DMS153 treated with DMSO at 0.1 percent for 48 hours (cell line): ENCODE measurements around the gene LRP8.

Experiments
- DNase-seq: peaks from one replicate; lab custom pipeline; 2025; ENCODE audit not compliant: unreplicated experiment; lab: John Stamatoyannopoulos, UW

Gene LRP8

DNA sequence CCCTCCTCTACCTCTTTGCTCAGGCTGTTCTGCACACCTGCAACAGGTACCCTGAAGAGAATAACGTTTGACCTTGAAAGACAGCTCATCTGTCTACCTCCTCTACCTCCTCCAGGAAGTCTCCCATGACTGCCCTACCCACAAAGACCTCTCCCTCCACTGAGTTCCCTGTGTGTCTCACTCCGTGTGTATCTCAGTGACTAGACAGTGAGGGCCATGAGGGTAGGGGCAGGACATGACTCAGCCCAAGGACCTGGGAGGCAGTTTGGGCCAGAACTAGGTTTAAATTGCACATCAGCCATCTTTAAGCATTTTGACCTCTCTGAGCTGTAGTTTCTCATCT is 32.0 kb upstream of the LRP8 start:
- DNase-seq, result no peak

DNA sequence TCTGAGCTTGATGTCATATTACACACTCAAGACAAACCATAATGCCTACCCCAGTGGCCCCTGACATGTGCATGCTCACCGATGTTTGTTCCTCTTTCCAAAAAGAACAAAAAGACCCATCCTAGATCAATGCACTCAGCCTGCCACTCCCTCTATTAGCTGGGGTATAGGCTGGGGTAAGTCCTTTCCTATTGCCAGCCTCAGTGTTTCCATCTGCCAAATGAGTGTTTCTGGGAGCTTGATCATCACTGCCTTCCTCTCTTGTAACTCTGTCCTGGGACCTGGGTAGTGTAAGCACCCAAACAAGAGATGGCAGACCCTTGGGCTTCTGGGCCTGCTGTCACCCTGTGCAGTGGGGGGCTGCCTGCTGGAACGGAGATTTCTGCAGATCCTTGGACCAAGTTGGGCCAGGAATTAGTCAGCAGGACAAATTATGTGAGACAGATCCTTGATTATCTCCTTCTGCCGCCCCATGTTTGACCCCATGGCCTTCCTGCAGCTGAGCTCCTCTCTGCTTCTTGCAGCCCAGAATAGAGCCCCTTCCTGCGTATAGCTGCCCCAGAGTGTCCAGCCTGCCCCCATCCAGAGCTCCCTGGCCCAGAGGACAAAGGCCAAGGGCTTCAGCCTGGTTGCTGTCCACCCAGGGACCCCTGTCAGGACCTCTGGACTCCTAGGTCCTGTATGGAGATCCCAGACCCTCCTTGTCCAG is 31.5 kb upstream of the LRP8 start:
- DNase-seq, result no peak

DNA sequence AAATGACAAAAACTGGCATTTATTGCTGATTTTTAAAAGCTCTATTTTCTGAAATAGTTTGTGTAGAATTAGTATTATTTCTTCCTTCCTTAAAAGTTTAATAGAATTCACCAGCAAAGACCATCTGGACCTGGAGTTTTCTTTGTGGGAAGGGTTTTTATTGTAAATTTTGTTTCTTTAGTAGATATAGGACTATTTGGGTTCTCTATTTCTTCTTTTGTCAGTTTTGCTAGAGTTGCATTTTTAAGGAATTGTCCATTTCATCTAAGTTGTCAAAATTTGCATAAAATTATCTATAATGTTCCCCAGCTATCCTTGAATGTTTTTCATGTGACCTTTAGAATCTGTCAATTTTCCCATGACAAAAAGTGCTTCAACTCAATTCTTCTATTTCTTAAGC is 28.8 kb upstream of the LRP8 start:
- DNase-seq, result no peak

- no peak for DNase-seq
These were observed 26.2 kb upstream of the LRP8 start for GRCh38 chr1:53354119-53354518.

DNA sequence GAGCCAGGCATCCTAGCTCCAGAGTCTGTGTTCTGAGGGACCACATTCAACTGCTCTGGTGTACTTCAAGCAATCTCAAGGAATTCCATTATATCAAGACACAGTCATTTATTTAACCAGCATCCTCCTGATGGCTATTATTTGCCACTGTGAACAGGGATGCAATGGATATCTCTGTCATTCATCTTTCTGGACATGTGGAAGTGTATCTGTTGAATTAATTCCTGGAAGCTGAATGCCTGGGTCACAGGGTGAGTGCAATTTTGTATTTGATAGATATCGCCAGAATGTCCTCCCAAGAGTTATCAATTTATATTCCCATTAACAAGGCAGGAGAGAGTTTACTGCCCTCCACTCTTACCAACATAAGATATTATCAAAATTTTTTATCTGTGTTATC is 24.7 kb upstream of the LRP8 start:
- no peak for DNase-seq

DNA sequence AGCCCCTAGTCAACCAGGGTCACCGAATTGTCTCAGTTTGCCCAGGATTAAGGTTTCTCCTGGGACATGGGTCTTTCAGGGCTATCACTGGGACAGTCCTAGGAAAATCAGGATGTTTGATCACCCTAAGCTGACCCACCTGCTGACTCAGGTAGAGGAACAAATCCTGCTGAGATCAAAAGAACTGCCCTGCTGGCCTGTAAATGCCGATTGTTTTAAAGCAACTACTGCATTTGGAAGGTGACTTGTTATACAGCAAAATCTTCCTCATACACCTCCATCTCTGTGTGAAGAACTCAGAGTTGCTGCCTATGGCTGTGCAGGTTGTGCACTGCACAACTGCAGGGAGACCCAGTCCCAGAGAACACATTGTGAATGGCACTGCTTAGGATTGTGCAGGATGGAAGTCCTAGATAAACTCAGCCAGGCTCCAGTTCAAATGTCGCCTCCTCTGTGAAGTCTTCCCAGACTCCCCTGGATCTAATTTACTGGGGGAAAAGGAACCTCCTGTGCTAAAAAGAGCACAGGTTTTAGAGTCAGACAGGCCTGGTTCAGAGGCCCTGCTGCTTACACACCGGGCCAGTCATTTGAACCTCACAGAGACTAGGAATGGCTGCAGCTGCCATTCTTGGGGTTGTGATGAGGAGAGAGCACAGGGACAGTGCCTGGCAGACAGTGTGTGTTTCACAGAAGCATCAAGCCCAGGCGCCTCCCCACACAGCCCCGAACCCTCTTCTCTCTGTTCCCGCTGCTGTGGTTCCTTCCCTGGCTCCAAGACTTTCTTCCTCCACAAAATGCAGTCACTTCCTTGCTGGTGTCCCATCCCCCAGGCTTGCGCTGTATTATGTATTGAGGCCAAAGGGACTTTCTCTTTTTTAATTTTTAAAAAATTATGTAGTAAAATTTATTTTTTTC is 23.2 kb upstream of the LRP8 start:
- no peak for DNase-seq

DNA sequence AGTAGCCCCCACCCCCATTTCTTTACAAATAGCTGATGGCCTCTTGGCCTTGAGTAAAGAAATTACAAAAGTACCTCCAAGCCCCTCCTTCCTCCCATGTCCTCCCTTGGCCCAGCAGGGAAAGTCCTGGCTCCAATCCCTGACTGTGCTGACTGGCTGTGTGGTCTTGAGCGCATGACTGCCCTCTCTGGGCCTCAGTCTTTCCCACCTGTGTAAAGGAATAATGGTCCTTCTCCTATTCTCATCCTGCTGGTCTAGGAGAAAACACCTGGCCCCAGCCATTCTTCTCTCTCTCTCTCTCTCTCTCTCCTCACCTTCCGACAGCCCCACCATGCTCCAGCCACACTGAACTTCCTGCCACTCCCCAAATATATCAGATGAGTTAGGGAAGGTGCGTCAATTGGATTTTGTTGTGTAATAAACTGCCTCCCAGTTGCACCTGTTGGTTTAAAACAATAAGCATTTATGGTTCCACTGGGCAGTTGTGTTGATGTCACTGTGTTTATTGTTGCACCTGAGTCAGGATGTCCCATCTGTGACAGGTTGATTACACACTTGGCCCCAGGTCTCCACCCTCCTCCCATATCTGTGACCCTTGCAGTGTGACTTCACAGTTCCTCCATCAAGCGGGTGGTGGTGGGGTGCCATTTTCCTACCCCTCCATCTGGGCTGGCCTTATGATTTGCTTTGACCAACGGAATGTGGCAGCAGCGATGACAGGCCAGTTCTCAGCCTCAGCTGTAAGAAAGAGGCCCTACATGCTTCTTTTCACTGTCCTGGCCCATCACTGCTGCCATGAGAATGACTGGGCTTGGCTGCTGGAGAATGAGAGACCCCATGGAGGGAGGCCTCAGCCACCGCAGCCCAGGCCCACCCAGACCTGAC is 22.3 kb upstream of the LRP8 start:
- no peak for DNase-seq

GRCh38 chr1:53349369-53349835 is 21.5 kb upstream of the LRP8 start:
- DNase-seq, result no peak

- no peak for DNase-seq
These were observed 20.9 kb upstream of the LRP8 start for GRCh38 chr1:53348486-53349368.

- no peak for DNase-seq
These were observed 18.9 kb upstream of the LRP8 start for GRCh38 chr1:53346814-53347176.

DNA sequence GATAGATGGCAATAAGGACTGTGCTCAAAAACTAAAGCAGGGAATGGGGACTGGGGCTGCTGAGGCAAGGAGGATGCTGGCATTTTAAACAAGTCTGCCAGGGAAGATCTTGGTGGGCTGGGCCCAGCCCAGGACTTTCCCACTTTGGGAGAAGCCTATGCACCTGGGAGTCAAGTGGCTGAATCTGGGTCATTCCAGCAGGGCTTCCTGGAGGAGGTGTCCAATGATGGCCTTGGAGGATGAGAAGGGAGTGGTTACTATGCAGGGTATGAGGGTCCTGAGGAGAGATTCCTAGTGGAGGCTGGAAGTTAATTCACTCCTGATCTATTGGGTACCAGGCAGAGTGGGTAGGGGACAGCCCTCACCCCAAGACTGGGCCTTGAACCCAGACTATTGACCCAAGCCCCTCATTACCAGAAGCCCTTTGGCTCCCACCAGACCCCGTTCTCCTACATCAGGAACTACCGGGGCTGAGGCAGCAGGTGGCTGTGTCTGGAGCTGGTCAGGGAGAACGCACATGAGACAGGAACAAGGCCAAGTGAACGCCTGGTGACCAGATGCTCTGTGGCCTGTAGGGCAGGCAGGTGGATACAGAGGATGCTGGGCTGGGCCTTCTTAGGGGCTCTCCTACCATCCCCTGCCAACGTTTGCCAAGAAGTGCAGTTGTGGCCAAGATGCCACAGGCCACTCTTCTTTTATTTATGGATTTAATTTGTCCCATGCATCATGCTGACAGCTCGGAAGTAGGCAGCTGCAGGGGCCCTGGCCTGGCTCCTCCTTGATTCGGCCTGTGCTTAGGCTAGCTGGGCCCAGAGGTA is 18.3 kb upstream of the LRP8 start:
- DNase-seq, result no peak

- no peak for DNase-seq
These were observed 17.3 kb upstream of the LRP8 start for GRCh38 chr1:53344921-53345838.

DNA sequence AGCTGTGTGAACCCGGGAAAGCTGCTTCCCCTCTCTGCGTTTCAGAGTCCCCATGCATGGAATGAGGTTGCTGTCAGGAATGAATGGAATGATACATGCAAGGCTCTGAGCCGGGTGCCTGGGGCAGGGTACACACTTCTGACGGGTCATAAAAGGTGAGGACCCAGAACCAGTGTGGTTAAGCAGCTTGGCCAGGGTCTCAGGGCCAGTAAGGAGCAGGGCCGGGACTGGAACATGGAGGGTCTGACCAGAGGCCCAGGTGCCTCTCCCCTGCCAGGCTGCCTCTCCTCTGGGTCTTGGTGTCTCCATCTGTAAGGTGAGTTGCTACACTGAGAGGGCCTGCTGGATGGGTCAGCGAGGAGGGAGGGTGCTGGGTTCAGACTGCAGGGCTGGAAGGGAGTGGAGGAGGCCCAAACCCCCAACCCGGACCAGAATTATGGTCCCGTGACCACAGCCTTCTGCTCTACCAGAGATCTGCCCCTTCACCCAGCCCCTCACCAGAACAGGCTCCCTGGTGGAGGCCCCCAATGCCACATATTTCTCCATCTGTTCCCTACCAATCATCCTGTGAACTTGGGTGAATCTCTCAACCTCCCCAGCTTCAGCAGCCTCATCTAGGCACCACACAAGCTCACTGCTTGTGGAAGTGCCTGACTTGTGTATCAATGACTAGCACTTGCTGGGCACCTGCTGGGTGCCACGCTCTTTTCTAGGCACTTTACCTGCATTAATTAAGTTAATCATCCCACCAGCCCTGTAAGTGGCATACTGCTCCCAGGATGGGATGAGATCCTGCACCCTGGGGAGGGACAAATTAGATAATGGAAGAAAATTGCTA is 16.2 kb upstream of the LRP8 start:
- no peak for DNase-seq

DNA sequence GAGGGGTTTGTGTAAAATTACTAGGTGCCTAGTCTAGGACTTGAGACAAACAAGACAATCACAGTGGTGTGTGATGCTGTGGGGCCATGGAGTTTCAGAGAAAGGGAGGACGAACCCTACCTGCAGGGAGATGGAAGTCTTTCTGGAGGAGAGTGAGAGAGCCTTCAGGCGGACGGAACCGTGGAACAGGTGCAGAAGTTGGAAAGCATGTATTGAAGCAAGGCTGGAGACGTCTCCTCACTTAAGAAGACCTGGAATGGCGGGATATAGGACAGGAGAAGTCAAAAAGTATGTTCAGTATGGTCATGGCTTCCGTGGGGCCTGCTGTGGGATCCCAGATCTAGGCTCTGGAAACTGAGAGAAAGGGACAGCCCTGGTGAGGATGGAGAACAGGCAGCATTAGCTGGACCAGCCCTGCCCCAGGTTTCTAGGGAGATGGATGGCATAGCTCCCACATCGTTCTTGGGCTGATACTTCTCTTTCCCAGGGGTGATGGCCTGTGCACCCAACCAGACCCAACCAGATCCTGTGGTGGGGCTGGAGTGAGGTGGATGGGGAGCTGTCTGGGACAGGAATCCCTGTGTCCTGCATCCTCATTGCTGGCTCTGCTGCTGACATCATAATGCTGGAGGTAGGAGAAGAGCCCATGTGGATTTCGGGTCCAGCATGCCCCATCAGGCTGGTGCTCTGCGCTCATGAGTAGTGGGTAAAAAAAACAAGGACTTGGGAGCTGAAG is 15.0 kb upstream of the LRP8 start:
- DNase-seq, result no peak

GRCh38 chr1:53341961-53342707 is 14.3 kb upstream of the LRP8 start:
- no peak for DNase-seq

DNA sequence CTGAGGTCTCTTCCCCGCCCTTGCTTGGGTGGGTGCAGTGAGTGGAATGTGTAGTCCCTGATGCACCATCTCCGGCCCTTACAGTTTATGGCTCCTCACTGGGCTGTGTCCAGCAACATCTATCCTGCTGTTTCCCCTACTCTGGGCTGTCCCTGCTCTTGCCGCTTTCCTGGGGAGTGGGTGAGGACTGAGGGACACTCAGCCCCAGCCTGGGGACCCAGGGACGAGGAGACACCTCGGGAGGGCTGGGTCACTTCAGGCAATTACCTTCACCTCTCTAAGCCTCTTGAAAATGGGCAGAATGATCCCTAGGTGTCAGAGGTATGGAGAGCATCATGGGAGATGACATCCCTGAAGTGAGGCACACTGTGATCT is 13.6 kb upstream of the LRP8 start:
- no peak for DNase-seq
